ENCODE data around the gene PLEKHM3.
"Not testable (repeated sequence)": the region's sequence is repeated elsewhere in the genome, so short reads cannot be mapped to it uniquely, and the experiment has no call there.

The PLEKHM3 gene

DNA sequence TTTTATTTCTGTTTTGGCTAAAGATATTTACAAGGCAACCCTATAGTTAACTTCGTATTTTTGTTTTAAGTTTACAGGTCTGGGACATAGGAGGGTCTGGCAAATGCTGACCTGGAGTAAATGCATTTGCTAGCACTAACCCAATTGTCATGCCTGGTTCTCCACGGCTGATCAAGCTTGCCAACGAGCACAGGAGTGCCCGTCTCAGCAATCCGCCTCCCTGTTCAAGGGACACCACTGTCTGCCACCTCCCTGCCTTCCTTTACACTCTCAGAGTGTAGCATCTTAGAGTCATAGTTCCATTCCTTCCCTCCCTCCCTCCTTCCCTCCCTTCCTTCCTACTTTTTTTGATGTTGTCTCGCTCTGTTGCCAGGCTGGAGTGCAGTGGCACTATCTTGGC is 104.6 kb downstream of the PLEKHM3 start:
- DNase-seq, result no peak

DNA sequence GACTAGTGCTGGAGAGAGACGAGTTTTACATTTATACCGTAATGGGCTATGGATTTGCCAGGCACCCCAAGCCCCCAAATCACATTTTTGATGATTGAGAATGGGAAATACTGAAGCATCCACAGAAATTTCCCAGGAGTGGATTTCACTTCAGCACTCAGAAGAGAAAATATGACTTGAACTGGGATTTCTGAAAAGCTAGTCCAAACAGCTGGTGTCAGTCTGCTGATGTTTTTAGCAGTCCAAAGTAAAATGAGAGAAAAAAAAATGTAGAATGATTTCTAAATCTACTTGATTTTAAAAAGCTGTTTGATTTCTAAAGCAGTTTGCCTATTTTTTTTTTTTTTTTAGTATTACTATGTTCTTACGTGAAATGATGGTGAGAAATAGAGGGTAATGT is 105.0 kb downstream of the PLEKHM3 start:
- no peak for DNase-seq

DNA sequence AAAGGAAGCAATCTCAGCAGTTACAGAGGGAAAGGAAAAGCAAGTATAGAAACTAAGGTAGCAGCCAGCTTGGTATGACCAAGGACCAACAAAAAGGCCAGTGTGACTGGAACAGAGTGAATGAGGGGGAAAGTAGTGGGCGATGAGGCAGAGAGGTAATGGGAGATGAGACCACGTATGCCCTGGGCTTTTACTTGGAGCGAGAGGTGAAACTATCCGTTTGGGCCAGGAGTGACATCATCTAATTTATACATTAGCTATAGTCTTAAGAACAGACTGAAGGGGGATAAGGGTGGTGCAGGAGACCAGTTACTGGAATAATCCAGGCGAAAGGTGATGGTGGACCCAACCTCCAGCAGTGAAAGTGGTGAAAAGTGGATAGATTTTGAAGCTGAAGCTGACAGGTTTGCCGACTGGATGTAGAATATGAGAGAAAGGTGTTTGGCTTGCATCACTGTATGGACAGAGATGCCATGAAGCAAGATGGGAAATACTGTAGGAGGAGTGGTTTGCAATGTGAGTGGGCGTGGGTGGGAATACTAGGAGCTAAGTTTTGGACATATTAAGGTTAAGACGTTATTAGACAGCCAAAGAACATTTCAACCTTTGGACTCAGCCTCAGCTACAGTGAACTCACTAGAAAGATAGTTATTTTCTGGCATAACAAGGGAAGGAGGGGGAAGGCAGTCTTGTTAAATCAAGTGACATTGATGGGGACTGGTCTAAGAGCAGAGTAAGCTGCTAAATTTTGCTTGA is 106.0 kb downstream of the PLEKHM3 start:
- DNase-seq, result no peak

DNA sequence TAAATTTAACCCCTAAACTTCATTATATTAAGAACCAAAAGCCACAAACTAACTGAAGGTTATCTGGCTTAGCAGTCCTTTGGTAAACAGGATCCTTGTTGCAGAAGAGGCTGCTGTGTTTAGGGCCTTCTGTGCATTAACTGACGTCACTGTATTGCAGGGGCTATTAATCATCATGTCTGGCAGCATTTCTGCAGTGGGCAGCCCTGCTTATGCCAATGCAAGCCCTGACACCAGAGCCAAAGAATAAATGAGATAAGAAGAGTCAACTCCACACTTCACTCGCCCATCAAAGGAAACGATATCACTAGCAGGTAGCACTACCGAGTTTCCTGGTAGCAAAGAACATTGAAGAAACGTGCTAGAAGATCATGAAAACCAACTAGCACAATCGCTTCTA is 110.6 kb downstream of the PLEKHM3 start:
- DNase-seq, result no peak

DNA sequence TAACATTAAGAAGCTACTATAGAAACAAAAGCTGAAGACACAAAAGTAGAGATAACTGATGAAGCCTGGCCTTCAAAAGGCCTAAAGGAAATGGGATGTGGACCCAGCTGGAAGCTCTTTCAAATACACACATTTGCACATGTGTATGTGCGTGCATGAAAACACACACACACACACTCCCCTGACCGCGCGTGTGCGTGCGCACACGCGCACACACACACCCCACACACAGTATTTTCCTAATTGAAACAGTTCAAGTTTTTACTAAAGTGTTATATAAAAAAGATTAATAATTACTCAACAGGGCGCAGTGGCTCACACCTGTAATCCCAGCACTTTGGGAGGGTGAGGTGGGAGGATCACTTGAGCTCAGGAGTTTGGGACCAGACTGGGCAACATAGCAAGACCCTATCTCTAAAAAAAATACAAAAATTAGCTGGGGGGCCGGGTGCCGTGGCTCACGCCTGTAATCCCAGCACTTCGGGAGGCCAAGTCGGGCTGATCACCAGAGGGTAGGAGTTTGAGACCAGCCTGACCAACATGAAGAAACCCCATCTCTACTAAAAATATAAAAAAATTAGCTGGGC is 111.5 kb downstream of the PLEKHM3 start:
- no peak for DNase-seq

DNA sequence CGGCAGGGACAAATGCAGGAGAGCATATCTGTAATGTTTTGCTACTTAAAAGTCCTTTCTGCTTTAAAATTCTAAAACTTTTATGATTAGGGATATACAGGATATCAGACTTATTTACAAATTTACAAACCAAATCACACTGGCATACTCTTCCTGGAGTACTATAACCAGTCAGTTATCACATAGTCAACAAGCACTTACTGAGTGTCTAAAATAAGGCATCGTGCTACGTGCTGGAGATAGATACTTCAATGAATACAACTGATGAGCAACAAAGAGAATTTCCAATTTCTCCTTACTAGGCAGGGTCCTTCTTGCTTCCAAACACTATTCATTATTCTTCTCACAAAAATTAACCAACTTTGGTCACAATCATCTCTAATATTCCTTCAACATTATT is 113.5 kb downstream of the PLEKHM3 start:
- DNase-seq, result no peak

DNA sequence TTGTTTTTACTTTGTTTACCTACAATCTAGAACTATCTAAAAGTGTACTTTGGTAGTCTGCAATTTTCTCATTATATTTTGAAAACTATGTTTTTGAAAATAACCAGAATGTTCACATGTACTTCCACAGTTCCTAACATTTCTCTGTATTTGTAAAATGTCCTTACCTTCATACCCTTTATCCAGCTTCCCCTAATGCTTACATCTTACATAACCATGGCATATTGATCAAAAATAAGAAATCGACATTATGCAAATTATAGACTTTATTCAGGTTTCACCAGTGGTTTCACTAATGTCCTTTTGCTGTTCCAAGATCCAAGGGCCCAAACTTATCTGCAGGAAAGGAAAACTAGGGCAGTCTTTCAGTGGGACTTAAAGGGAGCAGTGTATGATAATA is 114.1 kb downstream of the PLEKHM3 start:
- DNase-seq, result no peak

DNA sequence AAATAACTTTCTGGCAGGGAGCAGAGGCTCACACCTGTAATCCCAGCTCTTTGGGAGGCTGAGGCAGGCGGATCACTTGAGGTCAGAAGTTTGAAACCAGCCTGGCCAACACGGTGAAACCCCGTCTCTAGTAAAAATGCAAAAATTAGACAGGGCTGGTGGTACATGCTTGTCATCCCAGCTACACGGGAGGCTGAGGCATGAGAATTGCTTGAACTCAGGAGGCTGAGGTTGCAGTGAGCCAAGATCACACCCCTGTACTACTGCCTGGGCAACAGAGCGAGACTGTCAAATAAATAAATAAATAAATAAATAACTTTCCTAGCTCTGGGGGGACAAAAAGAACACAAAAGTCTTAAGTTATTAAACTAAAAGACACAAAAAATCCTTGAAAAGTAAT is 118.8 kb downstream of the PLEKHM3 start:
- not testable (repeated sequence) for DNase-seq

DNA sequence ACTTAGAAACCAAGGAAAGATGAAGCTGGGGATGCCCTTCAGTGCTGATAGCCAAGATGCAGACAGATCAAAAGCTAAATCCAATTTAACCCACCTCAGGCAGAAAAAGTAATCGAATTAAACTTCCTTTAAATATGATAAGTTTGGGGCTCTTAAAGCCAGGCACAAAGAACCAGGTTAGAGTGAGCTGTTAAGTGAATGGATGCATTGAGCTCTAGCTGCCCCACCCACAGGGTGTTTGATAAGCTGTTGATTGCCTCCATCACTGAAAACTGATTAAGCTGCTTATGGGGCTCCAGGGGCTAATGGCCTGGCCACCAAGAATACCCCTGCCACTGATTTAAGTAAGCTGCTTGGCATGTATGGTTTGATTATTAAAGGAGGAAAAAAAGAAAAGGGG is 119.8 kb downstream of the PLEKHM3 start:
- no peak for DNase-seq

DNA sequence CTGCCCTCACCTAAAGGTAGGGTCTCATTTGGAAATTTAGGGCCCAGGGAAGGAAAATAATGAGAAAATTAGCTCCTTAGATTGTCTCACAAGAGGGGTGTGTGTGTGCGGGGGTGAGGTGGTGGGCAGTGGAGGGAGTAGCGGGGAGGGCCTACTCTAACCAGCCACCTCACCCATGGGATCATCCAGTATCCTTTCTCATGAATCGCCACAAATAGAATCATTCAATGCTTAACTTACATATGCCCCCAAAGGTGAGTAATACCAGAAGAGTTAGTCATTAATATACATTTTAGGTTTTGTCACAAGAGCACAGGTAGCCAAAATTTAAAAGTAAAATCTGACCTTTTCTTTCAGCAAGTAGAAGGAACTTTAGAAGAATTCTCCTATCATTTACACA is 122.1 kb downstream of the PLEKHM3 start:
- no peak for DNase-seq

DNA sequence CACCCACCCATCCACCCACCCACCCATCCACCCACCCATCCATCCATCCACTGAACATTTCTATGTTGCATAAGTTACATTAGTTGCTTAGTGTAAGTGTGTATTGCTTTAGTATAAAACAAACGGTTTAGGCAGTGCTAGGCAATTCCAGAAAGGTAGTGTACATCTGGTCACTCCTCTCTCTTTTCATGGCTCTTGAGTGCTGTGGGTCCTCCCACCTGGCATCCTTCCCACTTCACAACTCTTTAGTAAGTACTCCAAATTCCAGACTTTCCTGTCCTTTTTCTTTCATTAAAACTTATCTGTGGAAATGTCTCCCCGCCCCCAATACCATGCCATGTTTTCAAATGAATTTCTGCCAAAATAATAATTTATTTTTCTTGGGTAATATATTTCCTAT is 122.5 kb downstream of the PLEKHM3 start:
- no peak for DNase-seq

DNA sequence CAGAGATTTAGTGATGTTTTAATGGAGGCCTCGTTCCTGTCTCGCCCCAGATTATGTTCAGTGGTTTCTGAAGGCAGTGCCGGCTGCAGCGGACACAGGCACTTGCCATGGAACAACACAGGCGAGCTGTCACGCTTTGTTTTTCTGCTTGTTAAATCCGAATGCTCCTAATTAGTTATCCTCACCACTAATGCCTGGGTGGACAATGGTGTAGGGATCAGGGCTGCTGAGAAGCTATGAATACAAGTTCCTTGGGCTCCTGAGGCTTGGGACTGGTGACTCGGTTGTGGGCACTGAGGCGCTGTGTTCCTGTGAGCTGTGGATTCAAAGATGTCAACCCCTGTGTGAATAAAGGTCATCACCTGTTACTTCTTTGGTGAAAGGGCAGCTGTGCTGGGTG is 123.5 kb downstream of the PLEKHM3 start:
- no peak for DNase-seq

DNA sequence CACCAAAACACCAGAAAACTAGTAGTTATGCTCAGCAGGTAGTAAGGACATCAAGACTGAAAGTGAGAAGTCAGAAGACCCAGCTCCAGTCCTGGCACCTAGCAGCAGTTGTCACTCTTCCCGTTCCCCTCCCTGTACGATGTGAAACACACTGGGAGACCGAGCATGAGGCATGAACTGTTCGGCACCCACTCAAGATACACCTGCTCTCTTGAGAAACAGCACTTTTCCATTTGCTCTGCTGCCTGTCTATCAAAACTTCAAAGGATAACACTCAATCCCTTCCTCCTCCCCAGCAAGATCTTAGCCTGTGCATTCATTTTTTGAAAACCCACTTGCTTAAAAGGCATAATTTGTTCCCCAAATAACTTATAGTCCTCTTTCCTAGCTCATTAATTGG is 123.9 kb downstream of the PLEKHM3 start:
- no peak for DNase-seq

DNA sequence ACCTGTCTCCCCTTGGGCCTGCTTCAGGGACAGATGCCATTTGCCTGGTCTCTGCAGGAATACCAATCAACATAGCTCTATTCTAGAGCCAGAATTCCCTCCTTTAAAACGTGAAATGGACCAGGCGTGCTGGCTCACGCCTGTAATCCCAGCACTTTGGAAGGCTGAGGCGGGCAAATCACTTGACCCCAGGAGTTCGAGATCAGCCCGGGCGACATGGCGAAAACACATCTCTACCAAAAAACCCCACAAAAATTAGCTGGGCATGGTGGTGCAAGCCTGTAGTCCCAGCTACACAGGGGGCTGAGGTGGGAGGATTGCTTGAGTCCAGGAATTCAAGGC is 127.0 kb downstream of the PLEKHM3 start:
- DNase-seq, result no peak

DNA sequence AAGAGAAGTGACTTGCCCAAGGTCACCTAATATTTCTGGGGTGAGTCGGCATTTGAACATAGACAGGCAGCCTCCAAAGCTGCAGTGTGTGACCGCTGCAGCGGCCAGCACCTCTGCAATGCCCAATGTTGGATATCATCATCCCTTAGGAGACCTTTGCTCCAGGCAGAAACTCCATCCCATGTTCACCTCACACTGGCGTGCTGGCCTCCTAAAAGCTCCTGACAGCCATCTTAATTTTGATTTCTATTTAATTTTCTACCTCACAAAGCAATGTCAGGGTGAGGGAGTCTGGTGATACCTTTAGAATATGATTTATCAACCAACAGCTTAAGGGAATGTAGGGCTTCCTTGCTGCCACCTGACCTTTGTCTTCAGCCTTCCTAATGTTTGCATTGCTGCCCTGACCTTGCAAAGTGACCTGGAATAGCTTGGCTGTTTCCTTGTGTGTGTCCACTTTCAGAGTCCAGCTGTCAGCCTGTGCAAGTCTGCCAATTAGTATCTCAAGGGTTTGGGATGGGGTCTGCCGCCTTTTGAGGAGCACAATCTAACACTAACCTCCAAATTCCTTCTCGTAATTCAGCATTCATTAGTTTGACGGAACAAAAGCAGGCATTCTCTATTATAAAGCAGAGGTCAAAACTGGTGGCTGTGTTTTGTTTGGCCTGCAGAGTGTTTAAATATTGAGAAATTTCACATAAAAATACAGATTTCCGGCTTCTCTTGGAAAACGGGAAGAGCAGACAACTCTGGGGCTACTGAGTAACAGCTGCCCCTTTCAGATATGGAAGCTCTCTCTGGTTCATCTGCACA is 127.6 kb downstream of the PLEKHM3 start:
- DNase-seq, result no peak

DNA sequence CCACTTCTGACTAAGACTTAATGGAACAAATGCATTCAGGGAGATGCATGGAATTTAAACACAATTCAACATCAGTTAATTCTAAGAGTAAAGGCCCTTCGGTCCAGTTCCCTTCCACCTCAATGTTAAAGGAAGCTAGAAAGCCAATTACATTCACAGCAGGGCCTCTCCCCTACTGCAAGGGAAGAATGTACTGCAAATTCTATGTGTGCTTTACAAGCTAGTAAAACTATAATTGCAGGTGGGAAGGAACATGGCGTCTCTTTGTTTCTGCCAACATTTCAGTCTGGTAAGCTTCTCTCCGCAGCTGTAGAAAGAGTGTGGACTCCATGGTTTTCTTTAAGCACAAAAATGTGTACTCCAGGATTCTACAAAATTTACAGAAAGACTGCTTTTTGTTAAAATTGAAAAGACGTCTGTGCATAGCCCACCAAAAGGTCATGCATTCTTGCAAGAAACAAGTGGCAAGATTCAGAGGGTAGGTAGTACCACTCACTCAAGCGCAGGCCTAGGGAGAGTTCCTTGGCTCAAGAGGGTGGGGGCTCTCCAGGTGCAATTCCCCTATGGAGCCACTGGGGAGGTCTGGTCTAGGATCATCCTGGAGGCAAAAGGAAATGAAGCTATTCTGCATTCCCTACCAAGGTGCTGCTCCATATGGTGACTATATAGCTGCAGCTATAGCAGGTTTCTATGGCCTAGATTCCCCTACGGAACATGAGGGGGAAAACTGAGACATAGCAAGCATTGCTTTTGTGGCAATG is 128.6 kb downstream of the PLEKHM3 start:
- DNase-seq, result no peak

DNA sequence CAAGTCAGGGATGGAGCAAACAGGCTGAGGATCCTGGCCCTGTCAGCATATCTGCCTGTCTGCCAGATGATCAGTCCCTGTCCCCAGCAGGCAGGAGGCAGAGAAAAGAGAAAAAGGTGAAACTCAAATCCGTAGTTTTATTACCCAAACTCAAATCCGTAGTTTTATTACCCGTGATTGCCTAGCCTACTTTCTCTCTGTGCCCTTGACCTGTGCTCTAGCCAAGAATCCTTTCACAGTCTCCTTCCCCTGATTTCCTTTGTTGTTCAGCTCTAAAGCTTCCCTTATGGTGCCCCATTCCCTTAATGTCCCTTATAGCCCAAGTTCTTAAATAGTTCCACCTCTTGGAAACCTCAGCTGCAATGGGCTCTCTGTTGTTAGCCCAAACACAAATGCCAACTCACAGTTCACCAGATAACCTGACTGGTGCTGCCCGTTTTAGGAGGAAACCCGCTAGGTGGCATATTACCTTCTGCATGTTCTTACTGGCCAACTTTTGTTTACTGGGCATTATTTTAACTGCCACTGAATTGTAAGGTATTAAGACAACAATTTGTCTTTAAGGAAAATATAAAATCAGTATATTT is 130.0 kb downstream of the PLEKHM3 start:
- no peak for DNase-seq

DNA sequence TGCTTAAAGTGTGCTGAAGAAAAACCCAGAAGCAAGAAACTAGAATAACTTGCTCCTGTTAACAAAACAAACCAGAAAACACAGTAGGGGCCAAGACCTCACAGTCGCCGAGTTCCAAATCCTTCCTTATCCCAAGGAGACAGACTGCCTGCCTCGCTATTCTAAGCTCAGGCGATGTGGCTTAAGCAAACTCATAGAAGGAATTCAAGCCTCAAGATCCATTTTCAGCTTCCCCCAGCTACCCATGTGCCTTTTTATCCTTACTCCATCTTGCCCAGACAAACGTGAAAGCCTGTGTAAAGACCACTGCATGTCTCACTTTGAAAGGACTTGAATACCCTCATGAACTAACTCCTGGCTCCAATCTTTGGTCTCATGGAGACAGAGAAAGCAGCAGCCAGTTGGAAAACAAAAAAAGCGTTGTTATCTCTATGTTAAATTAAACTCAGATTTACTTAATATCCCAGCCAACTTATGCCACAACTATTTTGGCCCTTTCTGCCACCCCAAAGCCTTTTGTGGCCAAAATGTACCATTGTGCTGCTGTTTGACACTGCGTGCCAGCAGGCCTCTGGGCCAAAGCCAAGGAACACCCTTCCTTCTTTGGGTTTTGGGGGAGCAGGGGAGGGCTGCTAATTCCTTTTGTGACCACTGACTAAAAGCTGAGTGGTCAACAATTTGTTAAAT is 132.5 kb downstream of the PLEKHM3 start:
- DNase-seq, result no peak

DNA sequence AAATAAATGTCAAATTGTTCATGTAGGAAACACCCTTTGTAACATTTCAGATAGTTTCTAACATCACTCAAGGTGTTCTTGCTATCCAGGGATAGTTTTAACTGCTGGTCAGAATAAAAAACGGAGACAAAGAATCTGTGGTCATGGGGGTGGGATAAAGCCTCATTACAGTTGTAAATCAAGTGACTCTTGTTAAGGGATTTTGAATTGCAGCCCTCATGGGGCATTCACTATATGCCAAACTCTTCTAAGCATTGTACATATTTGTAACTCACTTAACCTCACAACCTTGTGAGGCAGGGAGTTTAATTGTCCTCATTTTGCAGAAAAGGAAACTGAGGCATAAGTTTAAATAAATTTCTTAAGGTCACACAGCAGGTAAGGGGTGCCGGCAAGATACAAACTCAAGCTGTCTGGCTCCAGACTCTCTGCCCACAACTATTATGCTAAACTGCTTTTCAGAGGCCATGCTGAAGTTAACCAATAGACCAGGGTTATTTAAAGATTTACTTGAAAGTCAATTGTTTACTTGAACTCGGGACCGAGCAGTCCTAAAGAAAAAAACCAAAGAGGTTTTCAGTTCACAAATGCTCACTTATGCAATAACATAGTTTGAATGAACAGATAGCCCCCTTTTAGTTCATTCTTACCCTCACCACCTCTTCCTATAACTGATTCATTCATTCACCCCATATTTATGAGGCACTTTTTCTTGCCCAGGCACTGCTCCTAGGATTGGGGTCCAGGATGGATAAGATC is 134.1 kb downstream of the PLEKHM3 start:
- no peak for DNase-seq

DNA sequence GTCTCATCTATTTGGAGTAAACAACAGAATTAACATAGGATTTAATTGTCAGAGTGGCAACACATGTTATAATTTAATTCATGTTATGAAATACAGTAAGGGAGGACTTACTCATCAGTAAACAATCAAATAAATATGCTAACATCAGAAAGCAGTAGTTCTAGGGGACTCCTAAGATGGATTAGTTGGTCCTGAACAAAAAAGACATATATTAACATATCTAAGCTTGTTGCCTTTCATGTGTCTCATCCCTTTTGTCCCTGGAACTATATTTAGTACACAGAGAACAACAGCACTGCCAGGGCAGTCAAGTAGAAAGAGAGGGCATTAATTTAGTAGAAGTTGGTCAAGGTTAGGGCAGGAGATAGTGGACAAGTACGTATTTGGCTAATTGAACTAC is 137.8 kb downstream of the PLEKHM3 start:
- DNase-seq, result no peak

DNA sequence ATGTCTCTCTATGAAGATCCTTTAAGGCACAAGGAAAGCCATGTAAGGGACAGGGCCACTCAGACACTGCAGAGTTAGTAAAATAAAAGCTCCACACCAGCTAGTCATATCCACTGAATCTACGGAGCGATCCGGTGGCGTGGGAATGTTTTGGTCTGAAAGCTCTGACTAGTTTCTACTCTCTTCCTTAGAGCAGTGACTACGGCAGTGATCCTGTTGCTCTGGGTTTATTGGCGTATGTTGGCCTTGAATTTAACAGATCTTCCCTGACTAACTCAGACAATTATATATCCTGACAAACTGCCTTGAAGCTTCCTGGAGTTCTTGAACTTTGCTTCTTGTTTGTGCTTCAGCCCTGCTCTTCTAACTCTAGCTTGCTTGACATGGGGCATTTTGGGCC is 140.3 kb downstream of the PLEKHM3 start:
- DNase-seq, result no peak

DNA sequence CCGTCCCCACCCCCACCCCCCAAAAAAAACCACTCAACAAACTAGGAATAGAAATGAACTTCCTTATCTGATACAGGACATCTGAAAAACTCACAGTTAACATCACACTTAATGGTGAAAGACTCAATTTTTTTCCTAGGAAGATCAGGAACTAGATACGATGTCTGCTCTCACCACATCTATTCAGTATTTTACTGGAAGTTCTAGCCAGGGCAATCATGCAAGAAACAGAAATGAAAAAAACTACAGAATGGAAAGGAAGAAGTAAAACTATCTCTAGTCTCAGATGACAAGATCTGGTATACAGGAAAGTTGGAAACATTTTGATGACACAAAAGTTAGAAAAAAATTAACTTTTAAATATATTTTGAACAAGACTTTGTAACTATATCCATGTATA is 141.2 kb downstream of the PLEKHM3 start:
- no peak for DNase-seq
